NT2/D1 (cell line): ENCODE results near the gene SLC15A3.

Experiments
- DNase-seq: peaks from one replicate; pipeline ENCODE4 v3.0.0-alpha.2; 2011; ENCODE audit warnings: low read depth, low spot score
- H3K27me3 ChIP-seq: 2 replicates; pipeline ENCODE4 v1.6.0; 2011; ENCODE audit warnings: mild to moderate bottlenecking; ENCODE audit not compliant: insufficient read length, insufficient read depth
- H3K36me3 ChIP-seq: 2 replicates; pipeline ENCODE4 v1.6.1; 2011; ENCODE audit warnings: mild to moderate bottlenecking, low read length, mixed read lengths; ENCODE audit not compliant: insufficient read depth, insufficient read length
- H3K4me1 ChIP-seq: 2 replicates; pipeline ENCODE4 v1.5.1; 2011; ENCODE audit not compliant: insufficient read depth, insufficient read length
- H3K4me3 ChIP-seq: 2 replicates; pipeline ENCODE4 v1.5.1; 2011; ENCODE audit warnings: low read depth; ENCODE audit not compliant: insufficient read length
- H3K9ac ChIP-seq: 2 replicates; pipeline ENCODE4 v1.6.0; 2011; ENCODE audit warnings: low read depth; ENCODE audit not compliant: insufficient read length
- H3K9me3 ChIP-seq: 2 replicates; pipeline ENCODE4 v1.5.1; 2011; ENCODE audit warnings: mild to moderate bottlenecking, low read length; ENCODE audit not compliant: insufficient read depth
- SUZ12 ChIP-seq: IDR thresholded peaks from 2 replicates; pipeline ENCODE4 v1.6.1; 2011; ENCODE audit not compliant: insufficient read length, insufficient read depth; ENCODE audit errors: extremely low read depth
- YY1 ChIP-seq: IDR thresholded peaks from 2 replicates; pipeline ENCODE4 v1.6.1; 2011; ENCODE audit not compliant: insufficient read length, insufficient read depth
- ZNF274 ChIP-seq: IDR thresholded peaks from 2 replicates; pipeline ENCODE4 v1.6.1; 2011; ENCODE audit warnings: mild to moderate bottlenecking, low read depth, low read length

The SLC15A3 gene

DNA sequence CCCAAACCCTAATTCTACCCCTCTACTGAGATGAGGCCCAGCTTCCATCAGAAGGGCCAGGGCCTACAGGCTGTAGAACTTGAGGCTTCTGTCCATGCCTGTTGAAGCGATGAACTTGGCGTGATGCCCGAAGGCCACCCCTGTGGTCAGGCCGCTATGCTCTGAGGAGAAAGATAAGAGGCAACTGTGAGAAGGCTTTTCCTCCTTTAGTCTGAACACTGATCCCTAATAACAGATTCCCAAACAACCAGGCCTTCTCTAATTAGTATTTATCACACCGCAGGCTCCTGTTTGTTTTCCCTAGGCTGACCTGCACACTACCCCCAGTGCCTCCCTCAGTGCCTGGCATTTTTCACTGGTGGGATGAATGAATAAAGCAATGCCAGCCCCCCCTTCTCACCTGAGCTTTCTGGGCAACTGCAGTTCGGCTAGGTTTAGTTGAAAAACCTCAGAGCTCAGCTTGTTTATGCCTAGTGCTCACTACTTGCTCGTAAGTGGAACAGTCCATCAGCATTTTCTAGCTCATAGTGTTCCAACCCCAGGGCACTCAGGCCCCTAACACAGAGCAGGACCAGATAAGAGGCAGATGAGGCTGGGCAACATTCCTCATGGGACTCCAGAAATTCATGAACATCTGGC, 60.8 kb downstream of the SLC15A3 start:
- no peaks in the 10 kb centered on the region for H3K4me1 ChIP-seq
- DNase-seq = no peak
- TF ChIP-seq ZNF274 (no peak), SUZ12 (no peak), YY1 (no peak)
- no peak overlapping the region for H3K9ac ChIP-seq
- no peaks in the 10 kb centered on the region for H3K27me3 ChIP-seq
- no peaks in the 10 kb centered on the region for H3K9me3 ChIP-seq
- no peak overlapping the region for H3K4me3 ChIP-seq
- H3K36me3 ChIP-seq = peaks cover 86% of the 10 kb centered on the region

- no peak overlapping the region for H3K9ac ChIP-seq
- no peak for DNase-seq
- no peak overlapping the region for H3K4me3 ChIP-seq
- H3K4me1 ChIP-seq = no peaks in the 10 kb centered on the region
- H3K9me3 ChIP-seq = no peaks in the 10 kb centered on the region
- H3K27me3 ChIP-seq = no peaks in the 10 kb centered on the region
- TF ChIP-seq SUZ12 (no peak), YY1 (no peak), ZNF274 (no peak)
- H3K36me3 ChIP-seq = peaks cover 80% of the 10 kb centered on the region
These were observed 61.3 kb downstream of the SLC15A3 start for GRCh38 chr11:60890696-60891095.

- Histone ChIP-seq H3K4me1 (no peaks in the 10 kb centered on the region), H3K4me3 (no peak overlapping the region), H3K9me3 (no peaks in the 10 kb centered on the region), H3K27me3 (no peaks in the 10 kb centered on the region), H3K9ac (no peak overlapping the region), H3K36me3 (peaks cover 72% of the 10 kb centered on the region)
- TF ChIP-seq ZNF274 (no peak), SUZ12 (no peak), YY1 (no peak)
- DNase-seq = no peak
These were observed 62.1 kb downstream of the SLC15A3 start for GRCh38 chr11:60889869-60890311.

DNA sequence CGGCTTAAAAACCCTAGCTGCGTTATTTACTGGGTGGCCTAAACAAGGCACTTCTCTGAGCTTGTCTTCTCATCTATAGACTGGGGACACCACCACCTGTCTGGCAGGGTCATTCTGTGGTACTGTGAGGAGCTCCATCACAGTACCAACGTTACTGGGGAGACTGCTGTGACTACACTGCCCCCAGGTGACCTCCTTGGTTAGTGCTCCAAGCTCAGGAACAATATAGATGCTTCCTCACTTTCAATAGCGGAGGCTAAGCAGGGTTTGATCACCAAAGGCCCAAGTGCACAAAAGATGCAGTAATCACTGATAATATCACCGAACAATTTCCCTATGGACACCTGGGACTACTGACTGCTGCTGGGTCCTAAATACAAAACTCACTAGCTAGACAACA, 64.4 kb downstream of the SLC15A3 start:
- Histone ChIP-seq H3K9ac (no peak overlapping the region), H3K9me3 (no peaks in the 10 kb centered on the region), H3K4me3 (no peak overlapping the region), H3K27me3 (no peaks in the 10 kb centered on the region), H3K36me3 (peaks cover 50% of the 10 kb centered on the region), H3K4me1 (no peaks in the 10 kb centered on the region)
- TF ChIP-seq YY1 (no peak), ZNF274 (no peak), SUZ12 (no peak)
- peak; percentile 52 for DNase-seq
